Measurements from ENCODE around the gene COQ10A.

Gene COQ10A

GRCh38 chr12:56300644-56301464, 34.1 kb downstream of the COQ10A start:
- Histone ChIP-seq H3K36me3 (ENCODE audit: insufficient read depth, low read length) (peaks cover 19% of the 10 kb centered on the region), H3K9ac (ENCODE audit: low read depth, low read length) (peak overlapping the region; percentile 90), H3K4me1 (ENCODE audit: control insufficient read depth, insufficient read depth, low read length) (peaks cover 28% of the 10 kb centered on the region), H3K27me3 (ENCODE audit: control insufficient read depth, insufficient read depth, low read length) (no peaks in the 10 kb centered on the region), H3K4me2 (ENCODE audit: low read length) (peak overlapping the region; percentile 96), H3K4me3 (ENCODE audit: low read length) (peak overlapping the region; percentile 94), H3K9me3 (replicated peaks; ENCODE audit: low read length) (no peaks in the 10 kb centered on the region)

GRCh38 chr12:56304276-56304675, 37.5 kb downstream of the COQ10A start:
- H3K9ac ChIP-seq (ENCODE audit: low read depth, low read length), result no peak overlapping the region

GRCh38 chr12:56304872-56305590, 38.3 kb downstream of the COQ10A start:
- Histone ChIP-seq H3K4me1 (ENCODE audit: control insufficient read depth, insufficient read depth, low read length) (peaks cover 9% of the 10 kb centered on the region), H3K9ac (ENCODE audit: low read depth, low read length) (no peak overlapping the region), H3K27me3 (ENCODE audit: control insufficient read depth, insufficient read depth, low read length) (no peaks in the 10 kb centered on the region), H3K4me3 (ENCODE audit: low read length) (no peak overlapping the region), H3K36me3 (ENCODE audit: insufficient read depth, low read length) (peaks cover 24% of the 10 kb centered on the region), H3K9me3 (replicated peaks; ENCODE audit: low read length) (no peaks in the 10 kb centered on the region), H3K4me2 (ENCODE audit: low read length) (no peak overlapping the region)

More at GRCh38 chr12:56304276-56304675, 37.5 kb downstream of the COQ10A start:
- Histone ChIP-seq H3K4me2 (ENCODE audit: low read length) (no peak overlapping the region), H3K4me3 (ENCODE audit: low read length) (no peak overlapping the region), H3K9me3 (replicated peaks; ENCODE audit: low read length) (no peaks in the 10 kb centered on the region), H3K36me3 (ENCODE audit: insufficient read depth, low read length) (peaks cover 20% of the 10 kb centered on the region), H3K27me3 (ENCODE audit: control insufficient read depth, insufficient read depth, low read length) (no peaks in the 10 kb centered on the region), H3K4me1 (ENCODE audit: control insufficient read depth, insufficient read depth, low read length) (peaks cover 9% of the 10 kb centered on the region)

GRCh38 chr12:56307221-56307965, 40.7 kb downstream of the COQ10A start:
- Histone ChIP-seq H3K4me1 (ENCODE audit: control insufficient read depth, insufficient read depth, low read length) (no peaks in the 10 kb centered on the region), H3K36me3 (ENCODE audit: insufficient read depth, low read length) (peaks cover 38% of the 10 kb centered on the region), H3K27me3 (ENCODE audit: control insufficient read depth, insufficient read depth, low read length) (no peaks in the 10 kb centered on the region), H3K9me3 (replicated peaks; ENCODE audit: low read length) (no peaks in the 10 kb centered on the region), H3K4me3 (ENCODE audit: low read length) (no peak overlapping the region), H3K4me2 (ENCODE audit: low read length) (no peak overlapping the region), H3K9ac (ENCODE audit: low read depth, low read length) (no peak overlapping the region)

- H3K36me3 ChIP-seq (ENCODE audit: insufficient read depth, low read length), result peaks cover 38% of the 10 kb centered on the region
- no peak overlapping the region for H3K9ac ChIP-seq (ENCODE audit: low read depth, low read length)
- H3K27me3 ChIP-seq (ENCODE audit: control insufficient read depth, insufficient read depth, low read length), result no peaks in the 10 kb centered on the region
Observed at GRCh38 chr12:56308714-56309113, 42.0 kb downstream of the COQ10A start.

GRCh38 chr12:56311003-56311402, 44.3 kb downstream of the COQ10A start:
- Histone ChIP-seq H3K9me3 (replicated peaks; ENCODE audit: low read length) (no peaks in the 10 kb centered on the region), H3K4me2 (ENCODE audit: low read length) (no peak overlapping the region), H3K36me3 (ENCODE audit: insufficient read depth, low read length) (peaks cover 46% of the 10 kb centered on the region)

More at GRCh38 chr12:56308714-56309113, 42.0 kb downstream of the COQ10A start:
- Histone ChIP-seq H3K4me3 (ENCODE audit: low read length) (no peak overlapping the region), H3K9me3 (replicated peaks; ENCODE audit: low read length) (no peaks in the 10 kb centered on the region), H3K4me2 (ENCODE audit: low read length) (no peak overlapping the region), H3K4me1 (ENCODE audit: control insufficient read depth, insufficient read depth, low read length) (no peaks in the 10 kb centered on the region)

GRCh38 chr12:56315249-56315621, 48.5 kb downstream of the COQ10A start:
- H3K27me3 ChIP-seq (ENCODE audit: control insufficient read depth, insufficient read depth, low read length), result no peaks in the 10 kb centered on the region
- peaks cover 14% of the 10 kb centered on the region for H3K4me1 ChIP-seq (ENCODE audit: control insufficient read depth, insufficient read depth, low read length)
- peak overlapping the region; percentile 95 for H3K4me3 ChIP-seq (ENCODE audit: low read length)
- H3K9ac ChIP-seq (ENCODE audit: low read depth, low read length), result peak overlapping the region; percentile 96
- no peaks in the 10 kb centered on the region for H3K9me3 ChIP-seq (replicated peaks; ENCODE audit: low read length)
- H3K4me2 ChIP-seq (ENCODE audit: low read length), result peak overlapping the region; percentile 83
- peaks cover 20% of the 10 kb centered on the region for H3K36me3 ChIP-seq (ENCODE audit: insufficient read depth, low read length)

More at GRCh38 chr12:56311003-56311402, 44.3 kb downstream of the COQ10A start:
- Histone ChIP-seq H3K4me3 (ENCODE audit: low read length) (no peak overlapping the region), H3K4me1 (ENCODE audit: control insufficient read depth, insufficient read depth, low read length) (peaks cover 5% of the 10 kb centered on the region), H3K27me3 (ENCODE audit: control insufficient read depth, insufficient read depth, low read length) (no peaks in the 10 kb centered on the region), H3K9ac (ENCODE audit: low read depth, low read length) (no peak overlapping the region)

GRCh38 chr12:56315622-56316473, 49.1 kb downstream of the COQ10A start, which contains the start of gene CNPY2:
CNPY2 (minus strand) TSS chr12:56315988; CDS start chr12:56315217, 771 bp downstream.
- H3K4me1 ChIP-seq (ENCODE audit: control insufficient read depth, insufficient read depth, low read length), result peaks cover 14% of the 10 kb centered on the region
- peak within 1 kb of the TSS; percentile 83 for H3K4me2 ChIP-seq (ENCODE audit: low read length)
- H3K36me3 ChIP-seq (ENCODE audit: insufficient read depth, low read length), result peaks cover 14% of the 10 kb centered on the region
- H3K27me3 ChIP-seq (ENCODE audit: control insufficient read depth, insufficient read depth, low read length), result no peaks in the 10 kb centered on the region
- H3K9ac ChIP-seq (ENCODE audit: low read depth, low read length), result peak within 1 kb of the TSS; percentile 96
- H3K9me3 ChIP-seq (replicated peaks; ENCODE audit: low read length), result no peaks in the 10 kb centered on the region
- H3K4me3 ChIP-seq (ENCODE audit: low read length), result peak within 1 kb of the TSS; percentile 95

- no peaks in the 10 kb centered on the region for H3K27me3 ChIP-seq (ENCODE audit: control insufficient read depth, insufficient read depth, low read length)
- no peak overlapping the region for H3K4me3 ChIP-seq (ENCODE audit: low read length)
- H3K9ac ChIP-seq (ENCODE audit: low read depth, low read length), result no peak overlapping the region
- peaks cover 14% of the 10 kb centered on the region for H3K4me1 ChIP-seq (ENCODE audit: control insufficient read depth, insufficient read depth, low read length)
- H3K36me3 ChIP-seq (ENCODE audit: insufficient read depth, low read length), result peaks cover 10% of the 10 kb centered on the region
- H3K4me2 ChIP-seq (ENCODE audit: low read length), result no peak overlapping the region
- no peaks in the 10 kb centered on the region for H3K9me3 ChIP-seq (replicated peaks; ENCODE audit: low read length)
Observed at GRCh38 chr12:56317675-56318074, 50.9 kb downstream of the COQ10A start.

Data from skeletal muscle satellite cell (primary cell).